K562 (cell line): ENCODE measurements around the gene PKP1. TPM values are rescaled to one million over a fixed set of nuclear protein-coding genes. Genes with fewer than 3 reads are reported as not detected.

Experiments
- ARID4B ChIP-seq: sonication (generic); formaldehyde crosslinking; IDR thresholded peaks from 2 replicates; pipeline ENCODE4 v1.8.0; 2022; ENCODE audit warnings: mild to moderate bottlenecking, missing genetic modification reagents
- CSDE1 ChIP-seq, 2 experiments: fragments of 450-650 bp; IDR thresholded peaks; 2 replicates each; pipeline ENCODE4 v1.6.1; 2016; ENCODE audit warnings: mild to moderate bottlenecking in 1 of 2
- IRF9 ChIP-seq: fragments of 450-650 bp; IDR thresholded peaks from 2 replicates; pipeline ENCODE4 v1.6.1; 2016; ENCODE audit warnings: missing biosample characterization, missing genetic modification characterization
- POLR2A ChIP-seq: fragments of 450-650 bp; conservative IDR thresholded peaks from 2 replicates; pipeline ENCODE4 v1.6.1; 2016
- SPI1 ChIP-seq: IDR thresholded peaks from 2 replicates; pipeline ENCODE4 v1.6.1; 2011; ENCODE audit warnings: low read depth, low read length, control low read depth, borderline replicate concordance
- SRSF9 ChIP-seq: fragments of 200-400 bp; formaldehyde crosslinking; IDR thresholded peaks from 2 replicates; pipeline ENCODE4 v1.6.1; 2017; ENCODE audit warnings: low read depth, low read length, borderline replicate concordance
- ZBTB17 ChIP-seq: fragments of 450-650 bp; formaldehyde crosslinking; IDR thresholded peaks from 2 replicates; pipeline ENCODE4 v1.4.0; 2020; ENCODE audit warnings: mild to moderate bottlenecking
- ZFP1 ChIP-seq: fragments of 450-650 bp; formaldehyde crosslinking; IDR thresholded peaks from 2 replicates; pipeline ENCODE4 v1.4.0; 2020; ENCODE audit warnings: mild to moderate bottlenecking, mixed read lengths
- polyA plus RNA-seq, 8 experiments: library from polyadenylated mRNA; depleted of rRNA in 4 of 8; stranded (reverse) in 5 of 8; unstranded in 3 of 8; fragments of >200 nt; fragmentation: Nextera tagmentation in 2 of 8; fragmentation: Illumina TruSeq in 1 of 8; extraction: Ambion mirVana in 2 of 8; extraction: Trizol in 1 of 8; gene quantifications; 2 replicates each; pipeline versions ENCODE4 v1.2.1 to v1.2.3, GENCODE V29; 2011 to 2014; ENCODE audit warnings: inconsistent platforms in 1 of 8, missing spikeins in 1 of 8
- total RNA-seq, 7 experiments: library from RNA; depleted of rRNA in 6 of 7; stranded (reverse); fragments of >200 nt in 6 of 7; fragmentation: Illumina TruSeq in 2 of 7; extraction: Trizol in 2 of 7; gene quantifications; 2 replicates each; pipeline versions ENCODE4 v1.2.1 to v1.2.3, GENCODE V29; 2011 to 2021; ENCODE audit warnings: low replicate concordance in 1 of 7

PKP1 gene
- total and polyA plus RNA-seq, 9 of the 15 experiments (the other 6 are each of a cell fraction or from before 2014, with no cell fraction given), result not detected

- TF ChIP-seq SPI1, result no peak
- no peak for TF ChIP-seq IRF9 (tag)
- no peak for TF ChIP-seq ZBTB17 (CRISPR knock-in tag)
- no peak for TF ChIP-seq ZFP1
- no peak for TF ChIP-seq ARID4B (CRISPR knock-in tag)
- no peak for TF ChIP-seq SRSF9
- TF ChIP-seq CSDE1 (IDR thresholded peaks at IDR 0.05), result no peak
- no peak for TF ChIP-seq POLR2A
Measured at GRCh38 chr1:201356701-201357100, 73.4 kb downstream of the PKP1 start (continued).
